Stomach (tissue), 4 donors: ENCODE measurements around the gene ACACA.

ENCODE experiments used
- EP300 ChIP-seq: sonication (generic); formaldehyde crosslinking; IDR thresholded peaks from one replicate; pipeline ENCODE4 v1.6.1; 2017; ENCODE audit warnings: antibody characterized with exemption
- POLR2A ChIP-seq, 4 donors: fragments of 450-650 bp; IDR thresholded peaks; one replicate each; pipeline ENCODE4 v1.6.1; 2016; ENCODE audit warnings: antibody characterized with exemption in 4 of 4, control low read depth in 2 of 4, mild to moderate bottlenecking in 1 of 4, moderate library complexity in 1 of 4
- POLR2AphosphoS5 ChIP-seq, 3 donors: sonication (generic); formaldehyde crosslinking; IDR thresholded peaks; one replicate each; pipeline ENCODE4 v1.6.1; 2016; ENCODE audit warnings: antibody characterized with exemption in 3 of 3
- TF ChIP-seq, protein P1 (sequence below), 7 experiments: fragments of 450-650 bp in 4 of 7; fragments of 200-600 bp in 3 of 7; sonication (generic) in 3 of 7; IDR thresholded peaks; one replicate each; pipeline ENCODE4 v1.5.1; 2016 to 2019; ENCODE audit warnings: antibody characterized with exemption in 7 of 7, control low read depth in 2 of 7, mild to moderate bottlenecking in 1 of 7

DNA sequence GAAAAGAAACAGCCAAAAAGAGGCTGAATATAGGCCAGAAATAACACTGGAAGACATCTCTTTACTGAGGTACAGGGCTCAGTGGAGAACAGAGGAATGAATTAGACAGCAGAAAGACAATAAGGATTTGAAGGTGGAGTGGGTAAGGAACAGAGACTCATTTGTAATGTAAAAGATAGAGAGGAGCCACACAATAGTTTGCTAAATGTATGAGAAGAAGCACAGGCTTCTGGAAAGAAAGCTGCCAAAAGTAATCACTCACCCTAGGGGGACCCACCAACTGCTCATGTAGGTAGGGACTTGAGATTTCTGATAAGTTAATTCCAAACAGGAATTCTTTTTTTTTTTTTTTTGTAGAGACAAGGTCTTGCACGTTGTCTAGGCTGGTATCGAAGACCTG lies 271.1 kb downstream of the ACACA start:
- no peak for TF ChIP-seq POLR2A (IDR thresholded peaks at IDR 0.05)
- no peak for TF ChIP-seq POLR2AphosphoS5 (IDR thresholded peaks at IDR 0.05)
- TF ChIP-seq, protein P1, sequence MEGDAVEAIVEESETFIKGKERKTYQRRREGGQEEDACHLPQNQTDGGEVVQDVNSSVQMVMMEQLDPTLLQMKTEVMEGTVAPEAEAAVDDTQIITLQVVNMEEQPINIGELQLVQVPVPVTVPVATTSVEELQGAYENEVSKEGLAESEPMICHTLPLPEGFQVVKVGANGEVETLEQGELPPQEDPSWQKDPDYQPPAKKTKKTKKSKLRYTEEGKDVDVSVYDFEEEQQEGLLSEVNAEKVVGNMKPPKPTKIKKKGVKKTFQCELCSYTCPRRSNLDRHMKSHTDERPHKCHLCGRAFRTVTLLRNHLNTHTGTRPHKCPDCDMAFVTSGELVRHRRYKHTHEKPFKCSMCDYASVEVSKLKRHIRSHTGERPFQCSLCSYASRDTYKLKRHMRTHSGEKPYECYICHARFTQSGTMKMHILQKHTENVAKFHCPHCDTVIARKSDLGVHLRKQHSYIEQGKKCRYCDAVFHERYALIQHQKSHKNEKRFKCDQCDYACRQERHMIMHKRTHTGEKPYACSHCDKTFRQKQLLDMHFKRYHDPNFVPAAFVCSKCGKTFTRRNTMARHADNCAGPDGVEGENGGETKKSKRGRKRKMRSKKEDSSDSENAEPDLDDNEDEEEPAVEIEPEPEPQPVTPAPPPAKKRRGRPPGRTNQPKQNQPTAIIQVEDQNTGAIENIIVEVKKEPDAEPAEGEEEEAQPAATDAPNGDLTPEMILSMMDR (IDR thresholded peaks at IDR 0.05): no peak
- no peak for TF ChIP-seq EP300
